ENCODE data around the gene BEND6. TPM values are rescaled to one million over a fixed set of nuclear protein-coding genes. Genes with fewer than 3 reads are reported as not detected.

The BEND6 gene
- polyA plus RNA-seq, 1 donor from 2014 or later, result 8.6 TPM

DNA sequence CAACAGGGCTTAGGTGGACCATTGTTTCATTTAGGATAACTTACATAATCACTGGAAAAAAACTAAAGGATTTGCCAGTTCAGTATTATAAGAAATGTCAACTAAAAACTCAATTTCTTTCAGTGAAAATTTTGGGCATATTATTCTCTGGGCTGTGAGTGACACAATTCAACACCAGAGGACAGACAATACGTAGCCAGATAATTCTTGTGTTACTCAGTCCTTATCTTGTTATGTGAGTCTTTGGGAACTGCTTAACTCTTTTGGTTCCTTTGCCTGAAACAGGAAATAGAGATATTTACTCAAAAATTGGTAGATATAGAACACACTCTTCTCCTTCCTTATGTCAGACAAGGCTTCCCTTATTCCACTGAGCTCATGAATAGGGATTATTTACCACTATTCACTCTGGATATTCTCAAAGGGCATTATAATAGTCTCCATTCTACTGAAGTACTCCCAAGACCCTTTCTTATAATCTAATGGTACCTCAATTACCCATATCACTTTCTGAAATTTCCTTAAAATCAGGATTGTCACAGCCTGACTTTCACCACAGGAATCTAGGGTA lies 4.9 kb upstream of the BEND6 start:
- no peak overlapping the region for H2AFZ ChIP-seq (ENCODE audit: low read depth, low read length)
- H3K9me3 ChIP-seq (ENCODE audit: low read length), result no peaks in the 10 kb centered on the region
- H3K27me3 ChIP-seq (ENCODE audit: insufficient read depth, low read depth, low read length), result peaks cover 25% of the 10 kb centered on the region
- H3K79me2 ChIP-seq (replicated peaks; ENCODE audit: insufficient read depth, low read length), result no peaks in the 10 kb centered on the region
- no peak overlapping the region for H3K9ac ChIP-seq (ENCODE audit: low read length)
- no peak overlapping the region for H3K27ac ChIP-seq (ENCODE audit: low read length)
- H3K9me2 ChIP-seq (ENCODE audit: insufficient read depth, low read length), result no peaks in the 10 kb centered on the region
- H3K4me2 ChIP-seq (ENCODE audit: low read length), result no peak overlapping the region
- no peak overlapping the region for H3K4me3 ChIP-seq (ENCODE audit: low read length)
- no peaks in the 10 kb centered on the region for H3K36me3 ChIP-seq (ENCODE audit: insufficient read depth, low read length)
- H3F3A ChIP-seq (ENCODE audit: insufficient read depth, low read length, poor library complexity, severe bottlenecking), result no peaks in the 10 kb centered on the region
- H4K20me1 ChIP-seq (ENCODE audit: insufficient read depth), result no peaks in the 10 kb centered on the region
- TF ChIP-seq, protein P1, sequence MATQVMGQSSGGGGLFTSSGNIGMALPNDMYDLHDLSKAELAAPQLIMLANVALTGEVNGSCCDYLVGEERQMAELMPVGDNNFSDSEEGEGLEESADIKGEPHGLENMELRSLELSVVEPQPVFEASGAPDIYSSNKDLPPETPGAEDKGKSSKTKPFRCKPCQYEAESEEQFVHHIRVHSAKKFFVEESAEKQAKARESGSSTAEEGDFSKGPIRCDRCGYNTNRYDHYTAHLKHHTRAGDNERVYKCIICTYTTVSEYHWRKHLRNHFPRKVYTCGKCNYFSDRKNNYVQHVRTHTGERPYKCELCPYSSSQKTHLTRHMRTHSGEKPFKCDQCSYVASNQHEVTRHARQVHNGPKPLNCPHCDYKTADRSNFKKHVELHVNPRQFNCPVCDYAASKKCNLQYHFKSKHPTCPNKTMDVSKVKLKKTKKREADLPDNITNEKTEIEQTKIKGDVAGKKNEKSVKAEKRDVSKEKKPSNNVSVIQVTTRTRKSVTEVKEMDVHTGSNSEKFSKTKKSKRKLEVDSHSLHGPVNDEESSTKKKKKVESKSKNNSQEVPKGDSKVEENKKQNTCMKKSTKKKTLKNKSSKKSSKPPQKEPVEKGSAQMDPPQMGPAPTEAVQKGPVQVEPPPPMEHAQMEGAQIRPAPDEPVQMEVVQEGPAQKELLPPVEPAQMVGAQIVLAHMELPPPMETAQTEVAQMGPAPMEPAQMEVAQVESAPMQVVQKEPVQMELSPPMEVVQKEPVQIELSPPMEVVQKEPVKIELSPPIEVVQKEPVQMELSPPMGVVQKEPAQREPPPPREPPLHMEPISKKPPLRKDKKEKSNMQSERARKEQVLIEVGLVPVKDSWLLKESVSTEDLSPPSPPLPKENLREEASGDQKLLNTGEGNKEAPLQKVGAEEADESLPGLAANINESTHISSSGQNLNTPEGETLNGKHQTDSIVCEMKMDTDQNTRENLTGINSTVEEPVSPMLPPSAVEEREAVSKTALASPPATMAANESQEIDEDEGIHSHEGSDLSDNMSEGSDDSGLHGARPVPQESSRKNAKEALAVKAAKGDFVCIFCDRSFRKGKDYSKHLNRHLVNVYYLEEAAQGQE (IDR thresholded peaks at IDR 0.05; ENCODE audit: borderline replicate concordance), result no peak
- TF ChIP-seq, protein P2, sequence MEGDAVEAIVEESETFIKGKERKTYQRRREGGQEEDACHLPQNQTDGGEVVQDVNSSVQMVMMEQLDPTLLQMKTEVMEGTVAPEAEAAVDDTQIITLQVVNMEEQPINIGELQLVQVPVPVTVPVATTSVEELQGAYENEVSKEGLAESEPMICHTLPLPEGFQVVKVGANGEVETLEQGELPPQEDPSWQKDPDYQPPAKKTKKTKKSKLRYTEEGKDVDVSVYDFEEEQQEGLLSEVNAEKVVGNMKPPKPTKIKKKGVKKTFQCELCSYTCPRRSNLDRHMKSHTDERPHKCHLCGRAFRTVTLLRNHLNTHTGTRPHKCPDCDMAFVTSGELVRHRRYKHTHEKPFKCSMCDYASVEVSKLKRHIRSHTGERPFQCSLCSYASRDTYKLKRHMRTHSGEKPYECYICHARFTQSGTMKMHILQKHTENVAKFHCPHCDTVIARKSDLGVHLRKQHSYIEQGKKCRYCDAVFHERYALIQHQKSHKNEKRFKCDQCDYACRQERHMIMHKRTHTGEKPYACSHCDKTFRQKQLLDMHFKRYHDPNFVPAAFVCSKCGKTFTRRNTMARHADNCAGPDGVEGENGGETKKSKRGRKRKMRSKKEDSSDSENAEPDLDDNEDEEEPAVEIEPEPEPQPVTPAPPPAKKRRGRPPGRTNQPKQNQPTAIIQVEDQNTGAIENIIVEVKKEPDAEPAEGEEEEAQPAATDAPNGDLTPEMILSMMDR (IDR thresholded peaks at IDR 0.05; ENCODE audit: poor library complexity, severe bottlenecking), result no peak
- TF ChIP-seq MXI1 (conservative IDR thresholded peaks at IDR 0.05; ENCODE audit: poor library complexity, severe bottlenecking), result no peak

DNA sequence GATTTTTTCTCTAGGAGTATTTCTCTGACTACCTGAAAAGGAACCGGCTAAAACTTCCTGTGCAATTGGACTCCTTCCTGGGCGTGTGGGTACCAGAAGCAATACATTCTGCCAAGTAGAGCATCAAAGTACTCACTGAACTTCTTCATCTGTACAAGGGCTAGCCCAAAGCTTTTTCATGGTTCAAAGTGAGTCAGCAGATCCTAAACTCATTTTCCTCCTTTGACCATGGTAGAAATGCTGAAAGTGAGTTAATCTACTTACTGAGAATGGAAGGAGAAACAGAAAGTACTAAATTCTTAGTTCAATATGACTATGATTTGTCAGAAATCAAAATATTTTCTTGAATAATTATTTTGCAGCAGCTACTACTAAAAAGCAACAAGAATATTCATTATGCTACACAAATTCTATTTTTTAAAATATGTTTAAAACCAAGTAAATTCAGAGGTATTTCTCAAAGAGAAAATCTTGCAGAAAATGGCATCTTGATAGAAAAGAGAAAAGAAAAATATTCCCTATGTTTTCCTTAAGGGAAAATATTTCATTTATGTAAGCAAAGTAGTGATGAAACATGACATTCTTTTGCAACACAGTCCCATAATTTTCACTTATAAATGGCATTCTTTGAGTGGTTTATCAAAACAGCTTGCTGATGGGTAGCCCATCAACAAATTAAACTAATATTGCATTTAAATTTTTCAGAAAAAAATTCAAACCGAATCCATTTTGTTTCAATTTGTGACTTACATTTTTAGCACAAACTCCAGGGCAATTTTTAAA lies 3.7 kb upstream of the BEND6 start:
- no peak overlapping the region for H3K4me2 ChIP-seq (ENCODE audit: low read length)
- no peak overlapping the region for H2AFZ ChIP-seq (ENCODE audit: low read depth, low read length)
- TF ChIP-seq, protein P1 (IDR thresholded peaks at IDR 0.05; ENCODE audit: borderline replicate concordance), result no peak
- no peak for TF ChIP-seq EP300 (conservative IDR thresholded peaks at IDR 0.05; ENCODE audit: poor library complexity, severe bottlenecking)
- no peak for TF ChIP-seq SMC3 (conservative IDR thresholded peaks at IDR 0.05; ENCODE audit: poor library complexity)
- no peak for TF ChIP-seq MXI1 (conservative IDR thresholded peaks at IDR 0.05; ENCODE audit: poor library complexity, severe bottlenecking)
- TF ChIP-seq RAD21 (conservative IDR thresholded peaks at IDR 0.05), result no peak
- TF ChIP-seq, protein P2 (IDR thresholded peaks at IDR 0.05; ENCODE audit: poor library complexity, severe bottlenecking), result no peak
- no peak for TF ChIP-seq EZH2 (IDR thresholded peaks at IDR 0.05; ENCODE audit: borderline replicate concordance, insufficient read depth, low read length, poor library complexity, severe bottlenecking)
- no peak for TF ChIP-seq POLR2AphosphoS5 (IDR thresholded peaks at IDR 0.05)
- no peak overlapping the region for H3K27ac ChIP-seq (ENCODE audit: low read length)
- no peaks in the 10 kb centered on the region for H3K9me2 ChIP-seq (ENCODE audit: insufficient read depth, low read length)
- no peaks in the 10 kb centered on the region for H3K79me2 ChIP-seq (replicated peaks; ENCODE audit: insufficient read depth, low read length)
- no peak overlapping the region for H3K9ac ChIP-seq (ENCODE audit: low read length)
- H3K4me3 ChIP-seq (ENCODE audit: low read length), result no peak overlapping the region
- H3K36me3 ChIP-seq (ENCODE audit: insufficient read depth, low read length), result no peaks in the 10 kb centered on the region
- H3F3A ChIP-seq (ENCODE audit: insufficient read depth, low read length, poor library complexity, severe bottlenecking), result no peaks in the 10 kb centered on the region
- peaks cover 29% of the 10 kb centered on the region for H3K27me3 ChIP-seq (ENCODE audit: insufficient read depth, low read depth, low read length)
- no peaks in the 10 kb centered on the region for H4K20me1 ChIP-seq (ENCODE audit: insufficient read depth)
- no peaks in the 10 kb centered on the region for H3K9me3 ChIP-seq (ENCODE audit: low read length)

Data from neural cell (in vitro differentiated cells).